SJCRH30 (cell line): Measurements from ENCODE around the gene PPP4R3C. TPM values are rescaled to one million over a fixed set of nuclear protein-coding genes. Genes with fewer than 3 reads are reported as not detected.
"Not testable (repeated sequence)": the region's sequence is repeated elsewhere in the genome, so short reads cannot be mapped to it uniquely, and the experiment has no call there.

Experiments
- DNase-seq, 2 experiments: peaks; one replicate each; pipeline ENCODE4 v3.0.0-alpha.2; 2015 to 2020
- H3K27ac ChIP-seq: fragments of 250-450 bp; sonication (Bioruptor Pico); 2 replicates; pipeline ENCODE4 v1.5.1; 2020; ENCODE audit warnings: mild to moderate bottlenecking, moderate library complexity
- H3K27me3 ChIP-seq: fragments of 250-450 bp; sonication (Bioruptor Pico); 2 replicates; pipeline ENCODE4 v1.5.1; 2020; ENCODE audit warnings: mild to moderate bottlenecking, moderate library complexity
- H3K36me3 ChIP-seq: fragments of 250-450 bp; sonication (Bioruptor Pico); 2 replicates; pipeline ENCODE4 v1.5.1; 2020; ENCODE audit warnings: mild to moderate bottlenecking, moderate library complexity
- H3K4me1 ChIP-seq: fragments of 250-450 bp; sonication (Bioruptor Pico); 2 replicates; pipeline ENCODE4 v1.5.1; 2020; ENCODE audit warnings: mild to moderate bottlenecking, moderate library complexity
- H3K4me3 ChIP-seq: fragments of 250-450 bp; sonication (Bioruptor Pico); 2 replicates; pipeline ENCODE4 v1.5.1; 2020; ENCODE audit warnings: mild to moderate bottlenecking, moderate library complexity
- H3K9me3 ChIP-seq: fragments of 250-450 bp; sonication (Bioruptor Pico); replicated peaks from 2 replicates; pipeline ENCODE4 v1.5.1; 2020; ENCODE audit warnings: mild to moderate bottlenecking, moderate library complexity
- total RNA-seq: library from RNA; depleted of rRNA; stranded (reverse); fragments of >200 nt; shearing (Covaris generic); gene quantifications from 2 replicates; pipeline ENCODE4 v1.2.3, GENCODE V29; 2014; rRNA removed

The PPP4R3C gene
- total RNA-seq = not detected in 2 replicates

DNA sequence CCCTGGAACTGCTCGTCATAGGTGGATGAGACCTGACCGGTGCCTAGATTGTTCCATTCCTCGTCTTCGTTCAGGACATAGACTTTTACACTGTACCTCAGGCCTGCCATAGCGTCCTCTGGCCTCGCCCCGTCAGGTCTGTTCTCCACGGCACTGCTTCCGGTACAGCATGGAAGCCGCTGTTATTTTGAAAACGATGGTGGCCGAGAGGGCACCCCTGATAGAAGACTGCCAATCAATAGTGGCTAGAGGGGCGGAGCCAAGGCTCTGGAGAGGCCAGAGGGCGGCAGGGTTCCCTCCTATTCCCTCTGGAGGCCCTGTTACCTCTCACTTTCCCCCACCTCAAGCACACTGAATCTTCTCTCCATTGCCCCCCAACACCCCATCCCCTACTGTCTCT is at the start of gene PPP4R3C:
Gene PPP4R3C (minus strand): TSS at position 155 of the 400 bp plus-strand sequence. CDS start 45 bp downstream, at position 110.
- Histone ChIP-seq H3K27me3 (no peaks in the 10 kb centered on the region), H3K4me3 (no peak within 1 kb of the TSS), H3K36me3 (no peaks in the 10 kb centered on the region), H3K9me3 (no peaks in the 10 kb centered on the region), H3K27ac (no peak within 1 kb of the TSS), H3K4me1 (no peaks in the 10 kb centered on the region)
- no peak for DNase-seq

DNA sequence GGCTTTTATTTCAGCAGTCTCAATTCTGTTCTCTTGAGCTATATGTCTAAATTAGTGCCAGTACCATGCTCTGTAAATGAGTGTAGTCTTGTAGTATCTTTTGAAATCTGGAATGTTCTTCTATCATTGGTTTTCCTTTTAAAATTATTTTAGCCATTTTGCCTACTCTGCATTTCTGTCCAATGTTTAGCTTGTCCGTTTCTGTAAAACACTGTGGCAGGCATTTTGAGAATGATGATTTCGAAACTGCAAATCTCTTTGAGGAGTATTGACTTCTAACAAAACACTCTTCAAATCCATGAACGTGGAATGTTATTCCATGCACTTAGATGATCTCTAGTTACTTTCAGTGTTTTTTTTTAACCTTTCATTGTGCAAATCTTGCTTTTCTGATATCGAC is 28.3 kb upstream of the PPP4R3C start:
- Histone ChIP-seq H3K9me3 (no peaks in the 10 kb centered on the region), H3K27me3 (no peaks in the 10 kb centered on the region), H3K4me1 (no peaks in the 10 kb centered on the region), H3K27ac (no peak overlapping the region), H3K4me3 (no peak overlapping the region), H3K36me3 (no peaks in the 10 kb centered on the region)
- no peak for DNase-seq

- DNase-seq = no peak
- H3K4me3 ChIP-seq = no peak overlapping the region
- H3K9me3 ChIP-seq = no peaks in the 10 kb centered on the region
- no peaks in the 10 kb centered on the region for H3K4me1 ChIP-seq
- no peaks in the 10 kb centered on the region for H3K27me3 ChIP-seq
- H3K36me3 ChIP-seq = no peaks in the 10 kb centered on the region
- no peak overlapping the region for H3K27ac ChIP-seq
Measured at GRCh38 chrX:27466051-27466450, 2.9 kb upstream of the PPP4R3C start.

DNA sequence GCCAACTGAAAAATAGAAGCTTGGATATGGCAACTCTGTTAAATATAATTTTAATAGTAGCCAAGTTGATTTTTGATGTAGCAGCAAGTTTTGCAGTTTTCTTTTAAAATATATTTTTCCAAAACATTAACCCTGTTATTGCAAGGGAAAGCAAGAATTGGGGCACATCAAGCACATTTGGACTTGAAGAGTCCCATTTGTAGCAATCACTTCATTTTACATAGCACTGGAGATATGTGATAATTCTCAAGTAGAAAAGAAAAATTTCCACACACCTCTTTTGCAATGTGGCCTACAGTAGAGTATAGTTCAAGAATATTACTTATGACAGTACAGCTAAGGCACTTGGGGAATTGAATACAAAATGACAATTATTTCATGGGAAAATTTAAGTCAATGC is 1.9 kb upstream of the PPP4R3C start:
- no peak overlapping the region for H3K4me3 ChIP-seq
- no peak for DNase-seq
- no peaks in the 10 kb centered on the region for H3K27me3 ChIP-seq

DNA sequence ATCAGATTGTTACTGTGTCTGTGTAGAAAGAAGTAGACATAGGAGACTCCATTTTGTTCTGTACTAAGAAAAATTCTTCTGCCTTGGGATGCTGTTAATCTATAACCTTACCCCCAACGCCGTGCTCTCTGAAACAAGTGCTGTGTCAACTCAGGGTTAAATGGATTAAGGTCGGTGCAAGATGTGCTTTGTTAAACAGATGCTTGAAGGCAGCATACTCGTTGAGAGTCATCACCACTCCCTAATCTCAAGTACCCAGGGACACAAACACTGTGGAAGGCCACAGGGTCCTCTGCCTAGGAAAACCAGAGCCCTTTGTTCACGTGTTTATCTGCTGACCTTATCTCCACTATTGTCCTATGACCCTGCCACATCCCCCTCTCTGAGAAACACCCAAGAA is 4.0 kb downstream of the PPP4R3C start:
- not testable (repeated sequence) for H3K4me1 ChIP-seq, H3K27ac ChIP-seq, H3K27me3 ChIP-seq, H3K4me3 ChIP-seq, H3K36me3 ChIP-seq, DNase-seq, H3K9me3 ChIP-seq

More for the DNA sequence above, 1.9 kb upstream of the PPP4R3C start:
- H3K4me1 ChIP-seq = no peaks in the 10 kb centered on the region
- H3K36me3 ChIP-seq = no peaks in the 10 kb centered on the region
- H3K27ac ChIP-seq = no peak overlapping the region
- H3K9me3 ChIP-seq = no peaks in the 10 kb centered on the region

GRCh38 chrX:27458544-27458943 is 4.6 kb downstream of the PPP4R3C start:
- H3K9me3 ChIP-seq, H3K27me3 ChIP-seq, H3K4me1 ChIP-seq, H3K36me3 ChIP-seq, H3K4me3 ChIP-seq, H3K27ac ChIP-seq, DNase-seq: not testable (repeated sequence)

- no peaks in the 10 kb centered on the region for H3K4me1 ChIP-seq
- H3K27ac ChIP-seq = no peak overlapping the region
- no peaks in the 10 kb centered on the region for H3K9me3 ChIP-seq
- H3K4me3 ChIP-seq = no peak overlapping the region
- no peaks in the 10 kb centered on the region for H3K27me3 ChIP-seq
- no peak for DNase-seq
- H3K36me3 ChIP-seq = no peaks in the 10 kb centered on the region
Measured at GRCh38 chrX:27451324-27451723, 11.8 kb downstream of the PPP4R3C start.

- no peaks in the 10 kb centered on the region for H3K4me1 ChIP-seq
- H3K9me3 ChIP-seq = no peaks in the 10 kb centered on the region
- no peaks in the 10 kb centered on the region for H3K36me3 ChIP-seq
- no peaks in the 10 kb centered on the region for H3K27me3 ChIP-seq
- DNase-seq = no peak
- H3K4me3 ChIP-seq = no peak overlapping the region
- no peak overlapping the region for H3K27ac ChIP-seq
Measured at GRCh38 chrX:27446423-27446822, 16.7 kb downstream of the PPP4R3C start.

- Histone ChIP-seq H3K27me3 (no peaks in the 10 kb centered on the region), H3K4me1 (no peaks in the 10 kb centered on the region), H3K4me3 (no peak overlapping the region), H3K36me3 (no peaks in the 10 kb centered on the region), H3K9me3 (no peaks in the 10 kb centered on the region), H3K27ac (no peak overlapping the region)
- no peak for DNase-seq
Measured at GRCh38 chrX:27445438-27445837, 17.7 kb downstream of the PPP4R3C start.

- Histone ChIP-seq H3K9me3 (no peaks in the 10 kb centered on the region), H3K4me3 (no peak overlapping the region), H3K27ac (no peak overlapping the region), H3K27me3 (no peaks in the 10 kb centered on the region), H3K36me3 (no peaks in the 10 kb centered on the region), H3K4me1 (no peaks in the 10 kb centered on the region)
- DNase-seq = no peak
Measured at GRCh38 chrX:27444093-27444908, 18.8 kb downstream of the PPP4R3C start.

- H3K36me3 ChIP-seq = not testable (repeated sequence)
- peak in 1 of 2 experiments; percentile 3 for DNase-seq
Measured at GRCh38 chrX:27442392-27442791, 20.7 kb downstream of the PPP4R3C start.

DNA sequence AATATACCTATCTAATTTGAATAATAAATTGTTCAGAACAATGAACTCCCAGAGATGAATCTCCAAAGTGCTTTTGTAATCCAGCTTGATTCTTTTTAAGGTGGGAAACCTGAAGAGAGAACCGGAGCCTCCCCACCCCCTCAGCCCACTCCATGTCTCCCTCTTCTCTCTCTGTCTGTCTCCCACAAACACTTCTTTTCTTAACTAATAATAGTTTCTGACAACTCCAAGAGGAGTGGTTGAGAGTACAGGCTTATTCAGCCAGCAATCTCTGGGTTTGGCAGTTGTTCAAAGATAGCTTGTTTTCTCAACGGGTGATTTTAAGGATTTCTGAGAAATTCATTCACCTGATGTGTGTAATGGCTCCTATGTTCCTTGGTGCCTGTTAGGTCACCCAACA is 23.4 kb downstream of the PPP4R3C start:
- Histone ChIP-seq H3K4me3 (no peak overlapping the region), H3K27ac (no peak overlapping the region), H3K36me3 (no peaks in the 10 kb centered on the region), H3K4me1 (no peaks in the 10 kb centered on the region), H3K27me3 (no peaks in the 10 kb centered on the region), H3K9me3 (no peaks in the 10 kb centered on the region)
- no peak for DNase-seq

More at GRCh38 chrX:27442392-27442791, 20.7 kb downstream of the PPP4R3C start:
- H3K27me3 ChIP-seq, H3K4me1 ChIP-seq, H3K4me3 ChIP-seq, H3K9me3 ChIP-seq, H3K27ac ChIP-seq: not testable (repeated sequence)

DNA sequence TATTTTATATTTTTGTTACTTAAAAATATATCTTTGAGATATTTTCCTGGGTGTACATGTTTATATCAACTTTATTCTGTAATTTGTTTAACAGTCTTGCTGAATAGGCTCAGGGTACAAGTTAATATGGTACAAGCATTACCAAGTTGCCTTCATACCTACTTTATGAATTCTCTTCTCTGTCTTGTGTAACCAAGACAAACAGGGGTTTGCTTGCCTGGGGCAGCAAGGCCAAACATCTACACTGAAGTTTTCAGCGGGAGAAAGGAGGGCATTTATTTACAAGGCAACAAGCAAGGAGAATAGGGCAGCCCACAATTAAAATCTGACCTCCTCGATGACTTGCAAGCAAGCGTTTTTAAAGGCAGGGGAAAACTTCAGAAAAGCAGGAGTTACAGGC is 24.2 kb downstream of the PPP4R3C start:
- Histone ChIP-seq H3K4me3 (no peak overlapping the region), H3K27ac (no peak overlapping the region), H3K36me3 (no peaks in the 10 kb centered on the region), H3K27me3 (no peaks in the 10 kb centered on the region), H3K9me3 (no peaks in the 10 kb centered on the region), H3K4me1 (no peaks in the 10 kb centered on the region)
- DNase-seq = no peak

GRCh38 chrX:27435031-27435430 is 28.1 kb downstream of the PPP4R3C start:
- no peak overlapping the region for H3K27ac ChIP-seq
- no peak overlapping the region for H3K4me3 ChIP-seq

More at GRCh38 chrX:27435031-27435430, 28.1 kb downstream of the PPP4R3C start:
- H3K4me1 ChIP-seq = no peaks in the 10 kb centered on the region
- no peaks in the 10 kb centered on the region for H3K36me3 ChIP-seq
- no peaks in the 10 kb centered on the region for H3K9me3 ChIP-seq
- no peak for DNase-seq
- H3K27me3 ChIP-seq = no peaks in the 10 kb centered on the region
